Amniotic stem cell (primary cell): Measurements from ENCODE around the gene PPP3CA.

Experiments
- DNase-seq: peaks from one replicate; lab custom pipeline; 2025; lab: John Stamatoyannopoulos, UW

PPP3CA gene

GRCh38 chr4:101050088-101050836 lies 297.1 kb downstream of the PPP3CA start:
- DNase-seq = no peak

DNA sequence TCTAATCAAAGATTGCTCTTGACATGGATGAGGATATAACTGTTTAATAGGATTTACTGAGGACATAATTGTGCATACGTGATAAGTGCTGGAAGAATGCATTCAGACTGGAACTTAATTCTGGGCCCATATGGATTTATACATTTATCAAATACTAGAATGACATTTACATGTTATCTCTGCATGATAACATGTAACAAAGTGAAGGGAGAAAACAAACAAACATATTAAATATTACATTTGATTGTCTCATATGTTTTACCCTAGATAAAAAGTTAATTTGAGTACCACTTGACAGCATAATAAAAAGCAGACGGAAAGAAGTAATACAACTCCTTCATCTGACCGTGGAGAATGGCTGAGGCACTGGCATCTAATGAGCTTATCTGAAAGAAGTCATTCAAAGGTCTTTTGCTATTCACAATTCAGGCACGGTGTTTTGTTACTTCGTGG lies 297.8 kb downstream of the PPP3CA start:
- no peak for DNase-seq

- DNase-seq = no peak
These were observed 302.6 kb downstream of the PPP3CA start for GRCh38 chr4:101044766-101045165.

GRCh38 chr4:101042847-101043246 lies 304.5 kb downstream of the PPP3CA start:
- no peak for DNase-seq

DNA sequence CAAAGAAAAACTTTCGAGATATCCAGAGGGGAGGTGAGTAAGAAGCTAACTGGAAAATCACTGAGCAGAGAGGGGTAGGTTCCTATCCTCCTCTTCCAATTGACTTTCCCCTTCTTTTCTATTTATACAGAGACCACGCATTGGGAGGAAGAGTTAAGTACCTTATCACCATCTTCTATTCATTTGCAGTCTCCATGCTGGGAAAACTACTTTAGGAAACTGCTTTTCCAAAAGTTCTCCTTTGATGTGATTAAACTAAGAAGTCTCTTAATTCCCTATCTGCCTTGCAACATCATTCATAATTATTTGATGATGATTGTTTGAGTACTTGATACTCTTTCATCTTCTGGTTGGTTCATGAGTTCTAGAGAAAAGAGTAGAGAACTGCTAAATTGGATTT lies 306.6 kb downstream of the PPP3CA start:
- DNase-seq = no peak

DNA sequence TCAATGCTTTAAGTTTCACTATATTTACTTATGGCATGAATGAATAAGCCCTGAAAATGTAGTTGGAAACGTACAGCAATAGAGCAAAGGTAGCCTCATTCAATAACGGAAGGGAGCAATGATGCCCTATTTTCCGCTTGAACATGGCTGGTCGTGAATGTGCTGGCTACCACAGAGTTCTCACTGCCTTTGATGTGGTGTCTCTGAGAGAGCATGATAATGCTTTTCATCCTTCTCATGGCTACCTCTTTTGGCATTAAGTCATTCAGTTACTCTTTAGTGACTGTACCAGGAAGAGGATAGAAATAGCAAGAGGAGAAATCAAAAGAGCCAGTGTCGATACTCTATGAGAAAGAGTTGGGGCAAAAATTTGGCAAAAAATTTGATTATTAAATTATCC lies 308.0 kb downstream of the PPP3CA start:
- DNase-seq = no peak

DNA sequence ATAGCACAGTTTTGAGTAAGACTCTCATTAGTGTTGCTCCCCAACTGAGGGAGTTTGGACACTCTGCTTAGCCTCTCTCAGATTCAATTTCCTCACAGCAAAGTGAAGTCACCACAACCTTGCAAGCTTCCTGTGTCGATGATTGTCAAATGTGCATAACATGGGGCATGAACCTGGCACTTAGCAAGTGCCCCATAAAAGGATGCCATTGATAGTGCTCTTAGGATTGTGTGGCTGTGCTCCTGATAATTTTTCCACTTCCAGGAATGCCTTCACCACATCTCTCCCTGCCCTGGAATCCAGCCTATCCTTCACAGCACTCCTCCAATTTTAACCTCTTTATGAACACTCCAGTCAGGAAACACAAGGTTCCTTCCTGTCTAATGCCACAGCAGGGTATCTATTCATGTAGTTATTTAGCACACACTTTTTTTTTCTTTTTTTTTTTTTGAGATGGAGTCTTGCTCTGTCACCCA lies 309.4 kb downstream of the PPP3CA start:
- no peak for DNase-seq

DNA sequence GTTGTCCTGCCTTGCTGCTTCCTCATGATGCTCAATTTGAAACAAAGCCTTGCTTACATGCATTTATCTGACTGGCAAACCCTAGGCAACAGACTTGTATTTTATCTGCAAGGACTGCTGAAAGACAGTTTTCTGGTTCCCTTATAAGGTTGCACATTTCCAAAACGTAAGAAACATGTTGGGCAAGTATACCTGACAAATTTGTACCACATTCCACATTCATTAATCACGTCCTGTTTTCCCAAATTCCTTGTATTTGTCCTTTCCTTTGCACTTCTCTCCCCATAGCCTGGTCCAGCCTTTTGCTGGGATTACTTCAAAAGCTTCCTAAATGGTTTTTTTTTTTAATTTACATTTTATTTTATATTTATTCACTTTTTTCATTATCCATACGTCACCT lies 310.1 kb downstream of the PPP3CA start:
- DNase-seq = no peak

- DNase-seq = no peak
These were observed 311.8 kb downstream of the PPP3CA start for GRCh38 chr4:101035487-101035886.

DNA sequence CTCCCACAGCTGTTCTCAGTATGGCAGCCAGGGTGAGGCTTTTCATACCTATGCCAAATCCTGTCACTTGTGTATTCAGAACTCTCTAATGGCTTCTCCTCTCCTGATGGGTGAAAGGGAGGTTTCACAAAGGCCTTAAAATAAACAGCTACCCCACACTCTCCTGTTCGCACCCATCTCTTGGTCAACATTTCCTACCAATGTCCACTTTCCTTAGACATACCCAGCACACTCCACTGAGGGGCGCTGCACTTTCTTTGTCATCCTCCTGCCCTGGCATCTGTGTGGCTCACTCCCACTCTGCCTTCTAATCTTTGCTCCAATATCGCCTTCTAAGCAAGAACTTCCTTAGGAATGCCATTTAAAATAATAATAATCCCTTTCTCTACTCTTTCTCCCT lies 313.3 kb downstream of the PPP3CA start:
- no peak for DNase-seq

DNA sequence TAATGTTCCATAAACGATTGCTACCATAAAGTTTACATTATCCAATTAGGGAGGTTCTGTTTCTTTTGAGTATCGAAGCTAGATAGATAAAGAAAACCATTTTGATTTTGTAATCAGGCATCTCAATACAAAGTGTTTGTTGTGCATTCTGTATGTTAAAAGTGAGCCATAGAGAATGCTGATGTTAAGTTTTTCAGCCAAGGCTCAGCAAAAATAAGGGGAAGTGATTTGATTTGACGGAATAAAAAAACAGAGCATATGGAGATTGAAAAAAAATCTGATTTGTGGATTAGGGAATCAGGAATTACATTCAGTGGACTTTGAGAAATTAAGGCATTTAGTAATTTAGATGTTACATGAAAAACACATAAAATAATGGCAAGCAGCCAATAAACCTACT lies 314.8 kb downstream of the PPP3CA start:
- no peak for DNase-seq

DNA sequence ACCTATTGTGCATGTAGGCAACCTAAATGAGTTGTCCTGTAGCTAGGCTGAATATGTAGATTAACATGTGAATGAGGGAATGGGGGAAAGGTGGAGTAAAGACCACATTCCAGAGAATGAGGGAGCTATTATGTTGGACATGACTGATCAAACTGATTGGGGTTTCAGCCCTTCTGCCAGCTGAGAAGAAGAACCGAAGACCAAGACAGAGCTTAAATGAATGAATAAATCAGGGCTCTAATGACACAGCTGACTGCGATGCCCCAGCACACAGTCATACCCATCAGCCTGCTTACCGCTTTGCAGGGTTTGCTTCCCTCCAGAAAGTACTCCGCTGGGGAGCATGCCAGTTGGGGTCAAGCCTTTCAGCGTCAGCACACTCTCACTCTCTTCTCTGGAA lies 315.4 kb downstream of the PPP3CA start:
- no peak for DNase-seq

- no peak for DNase-seq
These were observed 318.4 kb downstream of the PPP3CA start for GRCh38 chr4:101028886-101029285.

DNA sequence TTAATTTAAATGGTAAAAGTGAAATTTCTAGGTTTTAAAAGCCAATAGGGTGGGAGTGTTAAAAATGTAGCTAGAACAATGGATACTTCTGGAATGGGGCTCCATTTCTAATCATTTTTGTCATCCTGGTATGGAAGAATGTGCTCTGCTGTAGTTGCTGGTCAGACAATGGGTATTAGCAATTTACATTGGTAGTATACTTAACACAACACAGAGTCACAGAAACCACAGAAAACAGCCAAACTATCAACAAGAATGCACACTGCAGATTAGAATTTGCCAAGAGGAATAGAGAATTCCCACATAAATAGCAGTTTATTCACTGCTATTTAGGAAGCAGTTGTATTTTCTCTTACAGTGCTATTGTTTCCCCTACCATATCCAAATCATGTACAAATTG lies 319.6 kb downstream of the PPP3CA start:
- DNase-seq = no peak

DNA sequence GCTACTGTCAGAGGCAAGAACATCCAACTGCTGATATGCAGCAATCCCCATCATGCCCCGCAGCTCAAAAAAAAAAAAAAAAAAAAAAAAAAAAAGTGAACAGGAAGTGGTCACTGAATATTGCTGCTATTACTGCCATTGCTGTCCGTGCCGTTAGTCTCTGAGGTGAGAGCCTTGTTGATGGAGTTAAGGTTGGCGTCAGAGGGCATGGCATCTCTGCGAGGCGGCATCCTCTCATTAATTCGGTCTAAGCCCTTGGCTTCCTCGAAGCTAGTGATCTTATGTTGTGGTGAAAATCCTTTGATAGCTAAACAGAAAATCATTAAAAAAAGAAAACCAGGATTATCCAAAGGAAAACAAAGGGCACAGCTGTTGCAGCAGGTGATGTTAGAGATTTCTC lies 321.6 kb downstream of the PPP3CA start:
- no peak for DNase-seq

DNA sequence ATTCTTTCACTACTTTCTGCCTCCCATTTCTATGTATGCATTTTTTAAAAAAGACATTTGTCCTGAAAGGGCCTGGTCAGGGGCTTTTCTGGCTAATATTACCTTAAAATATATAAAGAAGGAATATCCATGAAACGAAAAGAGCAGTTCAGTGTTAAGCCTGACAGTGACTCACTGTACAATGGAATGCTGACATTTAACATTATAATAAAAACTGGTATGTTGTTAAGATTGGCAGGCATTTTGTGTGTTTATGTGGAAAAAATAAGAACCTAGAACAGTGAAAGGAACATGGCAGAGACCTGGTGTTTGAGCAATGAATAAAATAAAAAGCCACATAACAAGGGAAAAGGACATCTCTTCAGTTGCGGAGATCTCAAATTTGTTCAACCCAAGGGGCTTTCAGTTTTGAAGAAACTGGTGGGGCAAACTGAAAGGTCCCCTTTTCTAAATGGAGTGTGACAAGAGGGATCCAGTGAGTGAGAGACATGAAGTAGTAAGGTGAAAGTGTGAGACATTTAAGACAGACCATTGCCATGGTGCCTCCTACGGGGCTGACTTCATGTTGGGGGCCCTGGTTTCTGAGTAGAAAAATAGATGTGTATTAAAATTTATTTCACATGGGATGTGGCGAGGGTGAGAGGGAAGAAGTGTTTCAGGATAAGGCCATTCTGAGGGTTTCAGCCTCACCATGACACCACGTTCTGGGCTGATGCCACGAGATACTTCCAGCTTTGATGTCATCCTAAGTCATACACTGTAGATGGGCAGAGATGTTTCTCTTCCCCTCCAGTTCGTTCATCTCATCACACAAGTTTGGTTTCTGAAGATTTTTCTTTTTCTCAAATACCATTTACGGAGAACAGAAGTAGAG lies 324.9 kb downstream of the PPP3CA start:
- DNase-seq = peak; percentile 9

DNA sequence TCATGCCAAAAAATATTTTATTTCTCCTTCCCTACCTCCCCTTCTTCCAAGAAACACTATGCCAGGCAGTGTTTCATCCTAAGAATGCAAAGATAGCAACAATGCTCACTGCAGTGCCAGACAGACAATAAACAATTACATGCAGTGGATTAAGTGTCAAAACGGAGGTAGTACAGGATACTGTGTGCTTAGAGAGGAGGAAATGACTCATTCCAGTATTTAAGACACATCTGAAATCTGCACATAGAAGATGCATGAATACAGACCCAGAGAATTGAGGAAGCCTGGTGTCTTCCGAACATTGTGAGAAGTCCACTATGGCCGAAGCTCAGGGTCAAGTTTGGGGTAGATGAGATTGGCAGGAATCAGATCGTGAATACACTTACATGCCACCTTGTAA lies 326.4 kb downstream of the PPP3CA start:
- DNase-seq = peak; percentile 7

- no peak for DNase-seq
These were observed 327.4 kb downstream of the PPP3CA start for GRCh38 chr4:101019941-101020401.

GRCh38 chr4:101019313-101019712 lies 328.0 kb downstream of the PPP3CA start:
- no peak for DNase-seq

- no peak for DNase-seq
These were observed 328.5 kb downstream of the PPP3CA start for GRCh38 chr4:101018836-101019235.

- DNase-seq = no peak
These were observed 332.9 kb downstream of the PPP3CA start for GRCh38 chr4:101014417-101014816.

DNA sequence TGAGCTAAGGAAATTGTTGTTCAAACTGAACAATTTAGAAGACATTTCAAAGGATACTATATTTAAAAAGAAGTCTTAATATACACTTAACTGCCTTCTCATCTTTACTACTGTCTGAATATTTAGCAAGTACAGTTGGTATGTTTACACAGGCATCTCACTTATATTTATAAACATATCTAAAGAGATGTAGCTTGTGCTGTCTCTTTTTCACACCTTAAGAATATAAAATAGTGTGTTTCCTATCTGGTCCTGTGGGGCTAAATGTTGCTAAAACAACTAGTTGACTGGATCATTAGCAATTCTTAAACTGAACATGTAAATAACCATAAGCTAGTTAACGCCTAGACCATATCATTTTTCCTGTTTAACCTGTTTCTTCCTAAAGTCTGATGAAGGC lies 336.3 kb downstream of the PPP3CA start:
- DNase-seq = no peak

DNA sequence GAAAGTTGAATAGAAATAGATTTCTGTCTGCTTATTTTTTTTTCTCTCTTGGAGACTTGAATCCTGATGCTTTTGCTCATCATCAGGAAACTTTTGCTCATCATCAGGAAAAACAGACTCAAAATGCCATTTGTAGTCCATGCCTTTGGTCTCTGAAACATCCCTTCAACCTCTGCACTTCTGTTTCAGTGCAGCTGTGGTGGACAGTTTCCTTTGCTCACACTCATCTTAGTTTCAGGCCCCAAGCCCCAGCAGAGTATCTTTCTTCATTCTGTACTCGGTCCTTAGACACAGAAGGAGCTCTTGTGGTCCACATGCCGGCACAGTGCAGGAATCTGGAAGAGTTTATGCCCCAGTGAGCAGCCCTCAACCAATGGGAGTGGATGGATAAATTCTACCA lies 337.9 kb downstream of the PPP3CA start:
- no peak for DNase-seq
